MM.1S (cell line): ENCODE results near the gene PLXDC2.

Experiments
- CTCF ChIP-seq: fragments of 300-600 bp; sonication (generic); IDR thresholded peaks from 2 replicates; pipeline ENCODE4 v1.5.1; 2016; ENCODE audit warnings: antibody characterized with exemption, low read length, mixed read lengths
- EZH2 ChIP-seq: fragments of 300-600 bp; sonication (generic); optimal IDR thresholded peaks from 2 replicates; pipeline ENCODE3; 2017; ENCODE audit warnings: low read depth, mild to moderate bottlenecking, antibody characterized with exemption, low read length, mixed read lengths
- EZH2phosphoT487 ChIP-seq: fragments of 300-600 bp; sonication (generic); IDR thresholded peaks from 2 replicates; pipeline ENCODE4 v1.6.1; 2018; ENCODE audit warnings: antibody characterized with exemption, low read length

- no peak for TF ChIP-seq CTCF
- no peak for TF ChIP-seq EZH2
- TF ChIP-seq EZH2phosphoT487, result no peak
Measured at GRCh38 chr10:19840776-19841175, 24.5 kb downstream of the PLXDC2 start.
